Measurements from ENCODE around the gene EFTUD2. TPM values are rescaled to one million over a fixed set of nuclear protein-coding genes. Genes with fewer than 3 reads are reported as not detected.
A peak's percentile ranks its signal among the peaks of the same experiment; 100 is the strongest.

Gene EFTUD2
- total and polyA plus RNA-seq, 2 of the 8 experiments (the other 6 are each of a cell fraction or from before 2014, with no cell fraction given): 118 to 195 TPM

DNA sequence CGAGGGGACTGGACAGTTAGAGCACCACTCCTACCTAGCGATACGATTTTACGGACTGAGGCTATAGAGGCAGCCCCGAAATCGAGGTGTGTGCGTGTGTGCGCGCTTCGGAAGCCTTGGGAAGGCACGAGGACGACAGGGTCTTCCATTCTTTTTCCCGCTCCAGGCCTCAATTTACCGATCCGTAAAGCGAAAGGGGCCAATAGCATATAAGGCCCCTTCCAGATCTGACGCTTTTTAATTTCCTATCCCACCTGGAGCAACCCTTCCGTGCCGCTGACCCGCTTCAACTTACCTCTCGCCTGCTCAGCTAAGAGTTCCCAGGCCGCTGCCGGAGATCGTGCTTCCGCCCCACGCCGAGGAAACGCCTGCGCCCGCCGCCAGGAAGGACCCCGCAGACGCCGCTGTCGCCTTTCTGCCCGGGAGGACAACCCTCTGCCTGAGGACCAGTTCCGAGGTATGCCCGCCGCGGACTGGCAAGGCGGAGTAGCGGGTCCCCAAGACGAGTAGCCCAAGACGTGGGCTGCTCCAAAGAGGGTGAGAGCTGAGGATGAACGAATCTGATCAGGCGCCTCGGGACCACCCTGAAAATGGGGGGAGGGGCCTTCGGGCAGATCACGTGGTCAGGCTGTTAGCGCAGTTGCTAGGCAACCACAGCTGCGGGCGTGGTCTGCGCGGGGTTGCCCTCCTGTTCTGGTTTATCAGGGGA lies at the start of gene EFTUD2 (continued):
- TF ChIP-seq, protein P1, sequence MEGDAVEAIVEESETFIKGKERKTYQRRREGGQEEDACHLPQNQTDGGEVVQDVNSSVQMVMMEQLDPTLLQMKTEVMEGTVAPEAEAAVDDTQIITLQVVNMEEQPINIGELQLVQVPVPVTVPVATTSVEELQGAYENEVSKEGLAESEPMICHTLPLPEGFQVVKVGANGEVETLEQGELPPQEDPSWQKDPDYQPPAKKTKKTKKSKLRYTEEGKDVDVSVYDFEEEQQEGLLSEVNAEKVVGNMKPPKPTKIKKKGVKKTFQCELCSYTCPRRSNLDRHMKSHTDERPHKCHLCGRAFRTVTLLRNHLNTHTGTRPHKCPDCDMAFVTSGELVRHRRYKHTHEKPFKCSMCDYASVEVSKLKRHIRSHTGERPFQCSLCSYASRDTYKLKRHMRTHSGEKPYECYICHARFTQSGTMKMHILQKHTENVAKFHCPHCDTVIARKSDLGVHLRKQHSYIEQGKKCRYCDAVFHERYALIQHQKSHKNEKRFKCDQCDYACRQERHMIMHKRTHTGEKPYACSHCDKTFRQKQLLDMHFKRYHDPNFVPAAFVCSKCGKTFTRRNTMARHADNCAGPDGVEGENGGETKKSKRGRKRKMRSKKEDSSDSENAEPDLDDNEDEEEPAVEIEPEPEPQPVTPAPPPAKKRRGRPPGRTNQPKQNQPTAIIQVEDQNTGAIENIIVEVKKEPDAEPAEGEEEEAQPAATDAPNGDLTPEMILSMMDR (IDR thresholded peaks at IDR 0.05; ENCODE audit: control extremely low read depth in 1 of 3, insufficient read depth in 1 of 3, low read depth in 1 of 3, low read length in 3 of 3): no peak
- TF ChIP-seq TAF1 (IDR thresholded peaks at IDR 0.05; ENCODE audit: low read depth, low read length): peak; percentile 95
- TF ChIP-seq SP1 (IDR thresholded peaks at IDR 0.05; ENCODE audit: low read depth, low read length): no peak; the same call in 1 of the 2 replicates
- TF ChIP-seq HDAC2 (IDR thresholded peaks at IDR 0.05; ENCODE audit: borderline replicate concordance in 1 of 2, low read depth in 2 of 2, low read length in 2 of 2): peak in 1 of 2 experiments; percentile 57; a peak in 2 of 4 replicates
- TF ChIP-seq RFX5 (IDR thresholded peaks at IDR 0.05; ENCODE audit: borderline replicate concordance, low read depth, low read length): no peak
- no peak for TF ChIP-seq TCF12 (IDR thresholded peaks at IDR 0.05; ENCODE audit: low read depth, low read length)
- peak; percentile 91 for TF ChIP-seq PHF8 (conservative IDR thresholded peaks at IDR 0.05; ENCODE audit: low read depth, low read length)
- TF ChIP-seq KDM4A (IDR thresholded peaks at IDR 0.05; ENCODE audit: low read depth, low read length, severe bottlenecking): peak; percentile 99
- TF ChIP-seq GTF2F1 (IDR thresholded peaks at IDR 0.05; ENCODE audit: borderline replicate concordance, low read depth, low read length): peak; percentile 79
- no peak for TF ChIP-seq EGR1 (IDR thresholded peaks at IDR 0.05; ENCODE audit: borderline replicate concordance, low read depth, low read length)
- TF ChIP-seq CHD2 (IDR thresholded peaks at IDR 0.05; ENCODE audit: low read length): 0 out of 2 replicates have a peak, but pooled peaks have one; percentile 57
- no peak for TF ChIP-seq EZH2 (IDR thresholded peaks at IDR 0.05; ENCODE audit: low read depth, low read length, severe bottlenecking)
- TF ChIP-seq MAFK (IDR thresholded peaks at IDR 0.05; ENCODE audit: low read depth, low read length): no peak
- TF ChIP-seq SAP30 (IDR thresholded peaks at IDR 0.05; ENCODE audit: insufficient read depth, insufficient replicate concordance, low read length): peak; percentile 47
- peak; percentile 98 for TF ChIP-seq CREB1 (IDR thresholded peaks at IDR 0.05)
- no peak for TF ChIP-seq POU5F1 (IDR thresholded peaks at IDR 0.05; ENCODE audit: low read depth, low read length)
- TF ChIP-seq KDM1A (IDR thresholded peaks at IDR 0.05; ENCODE audit: borderline replicate concordance, low read length): no peak
- TF ChIP-seq HDAC6 (IDR thresholded peaks at IDR 0.05; ENCODE audit: low read depth, low read length): no peak
- no peak for TF ChIP-seq CBX5 (IDR thresholded peaks at IDR 0.05; ENCODE audit: low read depth, low read length)
- TF ChIP-seq POLR2A (IDR thresholded peaks at IDR 0.05; ENCODE audit: control extremely low read depth in 1 of 2, low read depth in 2 of 2, low read length in 2 of 2): peak in 1 of 2 experiments; percentile 91; a peak in 2 of 3 replicates
- TF ChIP-seq, protein P2, sequence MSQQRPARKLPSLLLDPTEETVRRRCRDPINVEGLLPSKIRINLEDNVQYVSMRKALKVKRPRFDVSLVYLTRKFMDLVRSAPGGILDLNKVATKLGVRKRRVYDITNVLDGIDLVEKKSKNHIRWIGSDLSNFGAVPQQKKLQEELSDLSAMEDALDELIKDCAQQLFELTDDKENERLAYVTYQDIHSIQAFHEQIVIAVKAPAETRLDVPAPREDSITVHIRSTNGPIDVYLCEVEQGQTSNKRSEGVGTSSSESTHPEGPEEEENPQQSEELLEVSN (IDR thresholded peaks at IDR 0.05): peak; percentile 73
- TF ChIP-seq CHD1 (IDR thresholded peaks at IDR 0.05; ENCODE audit: low read depth, low read length): no peak
